ENCODE data around the gene KCNH6. TPM values are rescaled to one million over a fixed set of nuclear protein-coding genes. Genes with fewer than 3 reads are reported as not detected.
A peak's percentile ranks its signal among the peaks of the same experiment; 100 is the strongest.

The KCNH6 gene
- total and polyA plus RNA-seq, 9 of the 15 experiments (the other 6 are each of a cell fraction or from before 2014, with no cell fraction given) = not detected

DNA sequence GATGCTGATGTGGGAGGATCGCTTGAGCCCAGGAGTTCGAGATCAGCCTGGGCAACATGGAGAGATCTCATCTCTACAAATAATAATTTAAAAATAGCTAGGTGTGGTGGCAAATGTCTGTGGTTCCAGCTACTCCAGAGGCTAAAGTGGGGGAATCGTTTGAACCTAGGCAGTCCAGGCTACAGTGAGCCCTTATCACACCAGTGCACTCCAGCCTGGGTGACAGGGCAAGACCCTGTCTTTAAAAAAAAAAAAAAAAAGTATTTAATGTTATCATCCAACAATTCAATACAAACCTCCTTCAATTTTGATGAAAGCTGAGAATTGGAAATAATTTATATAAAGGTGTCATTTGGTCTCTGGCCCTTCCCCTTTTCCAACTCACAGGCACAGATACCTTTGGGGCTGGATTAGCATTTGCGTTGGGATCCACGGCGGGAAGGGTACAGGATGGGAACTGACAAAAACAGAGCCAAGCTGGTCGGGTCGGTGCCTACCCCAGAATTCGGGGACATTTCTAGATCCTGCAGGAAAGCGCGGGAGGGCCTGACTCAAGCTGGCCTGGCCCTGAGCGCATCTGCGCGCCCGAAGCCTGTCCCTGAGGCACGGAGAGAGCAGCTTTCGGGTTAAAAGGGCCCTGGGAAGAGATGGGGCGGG lies 26.3 kb downstream of the KCNH6 start (continued):
- TF ChIP-seq TEAD1 (CRISPR knock-in tag; IDR thresholded peaks at IDR 0.05) (no peak), ZNF253 (CRISPR knock-in tag; conservative IDR thresholded peaks at IDR 0.05) (no peak), ZNF561 (CRISPR knock-in tag; conservative IDR thresholded peaks at IDR 0.05) (no peak), ZSCAN29 (IDR thresholded peaks at IDR 0.05) (no peak), KLF10 (CRISPR knock-in tag; IDR thresholded peaks at IDR 0.05) (no peak), HLTF (IDR thresholded peaks at IDR 0.05) (no peak), HIVEP1 (CRISPR knock-in tag; IDR thresholded peaks at IDR 0.05) (no peak), ARID1B (IDR thresholded peaks at IDR 0.05) (peak; percentile 68), MTA2 (IDR thresholded peaks at IDR 0.05; ENCODE audit: low read depth) (peak; percentile 41; the same call in 1 of the 2 replicates), ZNF785 (CRISPR knock-in tag; IDR thresholded peaks at IDR 0.05) (no peak), KAT8 (IDR thresholded peaks at IDR 0.05; ENCODE audit: low read depth) (no peak), SMAD1 (IDR thresholded peaks at IDR 0.05; ENCODE audit: low read depth, low read length, partially characterized antibody) (no peak), BCL6 (CRISPR knock-in tag; IDR thresholded peaks at IDR 0.05) (no peak), SMARCA4 (IDR thresholded peaks at IDR 0.05) (0 out of 2 replicates have a peak, but pooled peaks have one; percentile 34)
- TF ChIP-seq, protein P1, sequence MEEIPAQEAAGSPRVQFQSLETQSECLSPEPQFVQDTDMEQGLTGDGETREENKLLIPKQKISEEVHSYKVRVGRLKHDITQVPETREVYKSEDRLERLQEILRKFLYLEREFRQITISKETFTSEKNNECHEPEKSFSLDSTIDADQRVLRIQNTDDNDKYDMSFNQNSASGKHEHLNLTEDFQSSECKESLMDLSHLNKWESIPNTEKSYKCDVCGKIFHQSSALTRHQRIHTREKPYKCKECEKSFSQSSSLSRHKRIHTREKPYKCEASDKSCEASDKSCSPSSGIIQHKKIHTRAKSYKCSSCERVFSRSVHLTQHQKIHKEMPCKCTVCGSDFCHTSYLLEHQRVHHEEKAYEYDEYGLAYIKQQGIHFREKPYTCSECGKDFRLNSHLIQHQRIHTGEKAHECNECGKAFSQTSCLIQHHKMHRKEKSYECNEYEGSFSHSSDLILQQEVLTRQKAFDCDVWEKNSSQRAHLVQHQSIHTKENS (CRISPR knock-in tag; IDR thresholded peaks at IDR 0.05) = no peak
- TF ChIP-seq, protein P2, sequence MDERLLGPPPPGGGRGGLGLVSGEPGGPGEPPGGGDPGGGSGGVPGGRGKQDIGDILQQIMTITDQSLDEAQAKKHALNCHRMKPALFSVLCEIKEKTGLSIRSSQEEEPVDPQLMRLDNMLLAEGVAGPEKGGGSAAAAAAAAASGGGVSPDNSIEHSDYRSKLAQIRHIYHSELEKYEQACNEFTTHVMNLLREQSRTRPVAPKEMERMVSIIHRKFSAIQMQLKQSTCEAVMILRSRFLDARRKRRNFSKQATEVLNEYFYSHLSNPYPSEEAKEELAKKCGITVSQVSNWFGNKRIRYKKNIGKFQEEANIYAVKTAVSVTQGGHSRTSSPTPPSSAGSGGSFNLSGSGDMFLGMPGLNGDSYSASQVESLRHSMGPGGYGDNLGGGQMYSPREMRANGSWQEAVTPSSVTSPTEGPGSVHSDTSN (CRISPR knock-in tag; IDR thresholded peaks at IDR 0.05; ENCODE audit: low read depth) = no peak
- TF ChIP-seq, protein P2 (tag; conservative IDR thresholded peaks at IDR 0.05; ENCODE audit: low read depth) = no peak
- TF ChIP-seq, protein P3, sequence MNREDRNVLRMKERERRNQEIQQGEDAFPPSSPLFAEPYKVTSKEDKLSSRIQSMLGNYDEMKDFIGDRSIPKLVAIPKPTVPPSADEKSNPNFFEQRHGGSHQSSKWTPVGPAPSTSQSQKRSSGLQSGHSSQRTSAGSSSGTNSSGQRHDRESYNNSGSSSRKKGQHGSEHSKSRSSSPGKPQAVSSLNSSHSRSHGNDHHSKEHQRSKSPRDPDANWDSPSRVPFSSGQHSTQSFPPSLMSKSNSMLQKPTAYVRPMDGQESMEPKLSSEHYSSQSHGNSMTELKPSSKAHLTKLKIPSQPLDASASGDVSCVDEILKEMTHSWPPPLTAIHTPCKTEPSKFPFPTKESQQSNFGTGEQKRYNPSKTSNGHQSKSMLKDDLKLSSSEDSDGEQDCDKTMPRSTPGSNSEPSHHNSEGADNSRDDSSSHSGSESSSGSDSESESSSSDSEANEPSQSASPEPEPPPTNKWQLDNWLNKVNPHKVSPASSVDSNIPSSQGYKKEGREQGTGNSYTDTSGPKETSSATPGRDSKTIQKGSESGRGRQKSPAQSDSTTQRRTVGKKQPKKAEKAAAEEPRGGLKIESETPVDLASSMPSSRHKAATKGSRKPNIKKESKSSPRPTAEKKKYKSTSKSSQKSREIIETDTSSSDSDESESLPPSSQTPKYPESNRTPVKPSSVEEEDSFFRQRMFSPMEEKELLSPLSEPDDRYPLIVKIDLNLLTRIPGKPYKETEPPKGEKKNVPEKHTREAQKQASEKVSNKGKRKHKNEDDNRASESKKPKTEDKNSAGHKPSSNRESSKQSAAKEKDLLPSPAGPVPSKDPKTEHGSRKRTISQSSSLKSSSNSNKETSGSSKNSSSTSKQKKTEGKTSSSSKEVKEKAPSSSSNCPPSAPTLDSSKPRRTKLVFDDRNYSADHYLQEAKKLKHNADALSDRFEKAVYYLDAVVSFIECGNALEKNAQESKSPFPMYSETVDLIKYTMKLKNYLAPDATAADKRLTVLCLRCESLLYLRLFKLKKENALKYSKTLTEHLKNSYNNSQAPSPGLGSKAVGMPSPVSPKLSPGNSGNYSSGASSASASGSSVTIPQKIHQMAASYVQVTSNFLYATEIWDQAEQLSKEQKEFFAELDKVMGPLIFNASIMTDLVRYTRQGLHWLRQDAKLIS (CRISPR knock-in tag; IDR thresholded peaks at IDR 0.05) = no peak
- TF ChIP-seq, protein P4, sequence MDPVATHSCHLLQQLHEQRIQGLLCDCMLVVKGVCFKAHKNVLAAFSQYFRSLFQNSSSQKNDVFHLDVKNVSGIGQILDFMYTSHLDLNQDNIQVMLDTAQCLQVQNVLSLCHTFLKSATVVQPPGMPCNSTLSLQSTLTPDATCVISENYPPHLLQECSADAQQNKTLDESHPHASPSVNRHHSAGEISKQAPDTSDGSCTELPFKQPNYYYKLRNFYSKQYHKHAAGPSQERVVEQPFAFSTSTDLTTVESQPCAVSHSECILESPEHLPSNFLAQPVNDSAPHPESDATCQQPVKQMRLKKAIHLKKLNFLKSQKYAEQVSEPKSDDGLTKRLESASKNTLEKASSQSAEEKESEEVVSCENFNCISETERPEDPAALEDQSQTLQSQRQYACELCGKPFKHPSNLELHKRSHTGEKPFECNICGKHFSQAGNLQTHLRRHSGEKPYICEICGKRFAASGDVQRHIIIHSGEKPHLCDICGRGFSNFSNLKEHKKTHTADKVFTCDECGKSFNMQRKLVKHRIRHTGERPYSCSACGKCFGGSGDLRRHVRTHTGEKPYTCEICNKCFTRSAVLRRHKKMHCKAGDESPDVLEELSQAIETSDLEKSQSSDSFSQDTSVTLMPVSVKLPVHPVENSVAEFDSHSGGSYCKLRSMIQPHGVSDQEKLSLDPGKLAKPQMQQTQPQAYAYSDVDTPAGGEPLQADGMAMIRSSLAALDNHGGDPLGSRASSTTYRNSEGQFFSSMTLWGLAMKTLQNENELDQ (CRISPR knock-in tag; IDR thresholded peaks at IDR 0.05; ENCODE audit: borderline replicate concordance) = no peak
